Activated naive CD8-positive, alpha-beta T cell treated with anti-CD3 and anti-CD28 coated beads for 36 hours (primary cell): ENCODE results near the gene CDH1. TPM values are rescaled to one million over a fixed set of nuclear protein-coding genes. Genes with fewer than 3 reads are reported as not detected.

Source experiments
- DNase-seq: peaks from one replicate; pipeline ENCODE4 v3.0.0; 2021
- H3K27ac Mint-ChIP-seq: one replicate; pipeline ENCODE4 v1.8.0; 2022; ENCODE audit warnings: mild to moderate bottlenecking, moderate library complexity, mixed read lengths
- H3K27me3 Mint-ChIP-seq: one replicate; pipeline ENCODE4 v1.8.0; 2022; ENCODE audit warnings: mild to moderate bottlenecking, mixed read lengths
- H3K36me3 Mint-ChIP-seq: one replicate; pipeline ENCODE4 v1.8.0; 2021; ENCODE audit warnings: mild to moderate bottlenecking, mixed read lengths
- H3K4me1 Mint-ChIP-seq: one replicate; pipeline ENCODE4 v1.8.0; 2021; ENCODE audit warnings: mixed read lengths
- H3K4me3 Mint-ChIP-seq: one replicate; pipeline ENCODE4 v1.8.0; 2022; ENCODE audit warnings: mild to moderate bottlenecking, moderate library complexity, mixed read lengths
- H3K9me3 Mint-ChIP-seq: one replicate; pipeline ENCODE4 v1.8.0; 2022; ENCODE audit warnings: mixed read lengths
- total RNA-seq, 2 experiments: library from RNA; stranded (reverse); gene quantifications; one replicate each; pipeline ENCODE4 v1.2.3, GENCODE V29; 2021

Gene CDH1
- total RNA-seq, 2 experiments from 2014 or later = 0.16 to 0.21 TPM

- DNase-seq = no peak
- Mint-ChIP-seq H3K4me1 (peaks cover 11% of the 10 kb centered on the region), H3K27me3 (peaks cover 1% of the 10 kb centered on the region), H3K27ac (no peak overlapping the region), H3K9me3 (peaks cover 2% of the 10 kb centered on the region), H3K36me3 (no peaks in the 10 kb centered on the region), H3K4me3 (no peak overlapping the region)
These were observed 18.5 kb upstream of the CDH1 start for GRCh38 chr16:68718590-68718989.

- Mint-ChIP-seq H3K4me1 (peaks cover 11% of the 10 kb centered on the region), H3K36me3 (no peaks in the 10 kb centered on the region), H3K9me3 (peaks cover 2% of the 10 kb centered on the region), H3K4me3 (no peak overlapping the region), H3K27me3 (no peaks in the 10 kb centered on the region), H3K27ac (peak overlapping the region; percentile 73)
- DNase-seq = no peak
These were observed 17.1 kb upstream of the CDH1 start for GRCh38 chr16:68719993-68720489.

- DNase-seq = no peak
- Mint-ChIP-seq H3K4me1 (peaks cover 11% of the 10 kb centered on the region), H3K27me3 (peaks cover 4% of the 10 kb centered on the region), H3K9me3 (peaks cover 2% of the 10 kb centered on the region), H3K27ac (no peak overlapping the region), H3K4me3 (no peak overlapping the region), H3K36me3 (no peaks in the 10 kb centered on the region)
These were observed 14.7 kb upstream of the CDH1 start for GRCh38 chr16:68722119-68723024.

GRCh38 chr16:68724797-68725196, 12.3 kb upstream of the CDH1 start:
- DNase-seq = no peak
- no peak overlapping the region for H3K27ac Mint-ChIP-seq
- H3K27me3 Mint-ChIP-seq = peaks cover 7% of the 10 kb centered on the region
- no peaks in the 10 kb centered on the region for H3K36me3 Mint-ChIP-seq
- no peaks in the 10 kb centered on the region for H3K9me3 Mint-ChIP-seq
- peaks cover 9% of the 10 kb centered on the region for H3K4me1 Mint-ChIP-seq
- no peak overlapping the region for H3K4me3 Mint-ChIP-seq

- Mint-ChIP-seq H3K27ac (no peak overlapping the region), H3K9me3 (no peaks in the 10 kb centered on the region), H3K36me3 (no peaks in the 10 kb centered on the region), H3K27me3 (peaks cover 12% of the 10 kb centered on the region), H3K4me3 (no peak overlapping the region), H3K4me1 (no peaks in the 10 kb centered on the region)
- DNase-seq = no peak
These were observed 8.6 kb upstream of the CDH1 start for GRCh38 chr16:68728523-68728922.

GRCh38 chr16:68731637-68732036, 5.5 kb upstream of the CDH1 start:
- Mint-ChIP-seq H3K27ac (no peak overlapping the region), H3K27me3 (peaks cover 34% of the 10 kb centered on the region), H3K4me3 (no peak overlapping the region), H3K4me1 (no peaks in the 10 kb centered on the region), H3K36me3 (no peaks in the 10 kb centered on the region), H3K9me3 (no peaks in the 10 kb centered on the region)
- DNase-seq = no peak

- DNase-seq = no peak
- no peaks in the 10 kb centered on the region for H3K9me3 Mint-ChIP-seq
- no peak overlapping the region for H3K27ac Mint-ChIP-seq
- peaks cover 2% of the 10 kb centered on the region for H3K4me1 Mint-ChIP-seq
- no peaks in the 10 kb centered on the region for H3K36me3 Mint-ChIP-seq
- no peak overlapping the region for H3K4me3 Mint-ChIP-seq
- peaks cover 38% of the 10 kb centered on the region for H3K27me3 Mint-ChIP-seq
These were observed 4.9 kb upstream of the CDH1 start for GRCh38 chr16:68732042-68732680.

- Mint-ChIP-seq H3K36me3 (no peaks in the 10 kb centered on the region), H3K4me3 (no peak overlapping the region), H3K27ac (no peak overlapping the region), H3K4me1 (peaks cover 4% of the 10 kb centered on the region), H3K27me3 (peaks cover 45% of the 10 kb centered on the region), H3K9me3 (no peaks in the 10 kb centered on the region)
- DNase-seq = no peak
These were observed 4.2 kb upstream of the CDH1 start for GRCh38 chr16:68732741-68733399.

- no peak overlapping the region for H3K27ac Mint-ChIP-seq
- H3K4me1 Mint-ChIP-seq = peaks cover 4% of the 10 kb centered on the region
- H3K36me3 Mint-ChIP-seq = no peaks in the 10 kb centered on the region
- no peaks in the 10 kb centered on the region for H3K9me3 Mint-ChIP-seq
- peaks cover 50% of the 10 kb centered on the region for H3K27me3 Mint-ChIP-seq
- no peak for DNase-seq
- no peak overlapping the region for H3K4me3 Mint-ChIP-seq
These were observed 3.5 kb upstream of the CDH1 start for GRCh38 chr16:68733570-68733969.

GRCh38 chr16:68734782-68735181, 2.3 kb upstream of the CDH1 start:
- H3K9me3 Mint-ChIP-seq = no peaks in the 10 kb centered on the region
- H3K36me3 Mint-ChIP-seq = no peaks in the 10 kb centered on the region
- peaks cover 4% of the 10 kb centered on the region for H3K4me1 Mint-ChIP-seq
- H3K27ac Mint-ChIP-seq = no peak overlapping the region
- H3K4me3 Mint-ChIP-seq = no peak overlapping the region
- no peak for DNase-seq
- H3K27me3 Mint-ChIP-seq = peaks cover 48% of the 10 kb centered on the region

GRCh38 chr16:68736561-68736960, 531 bp upstream of the CDH1 start:
- Mint-ChIP-seq H3K4me3 (peak overlapping the region; percentile 52), H3K36me3 (no peaks in the 10 kb centered on the region), H3K9me3 (no peaks in the 10 kb centered on the region), H3K27me3 (peaks cover 58% of the 10 kb centered on the region), H3K4me1 (peaks cover 7% of the 10 kb centered on the region), H3K27ac (no peak overlapping the region)
- no peak for DNase-seq

GRCh38 chr16:68737730-68738629, 888 bp downstream of the CDH1 start:
- Mint-ChIP-seq H3K9me3 (no peaks in the 10 kb centered on the region), H3K27ac (no peak overlapping the region), H3K27me3 (peaks cover 54% of the 10 kb centered on the region), H3K4me1 (peaks cover 7% of the 10 kb centered on the region), H3K36me3 (no peaks in the 10 kb centered on the region), H3K4me3 (peak overlapping the region; percentile 54)
- DNase-seq = peak; percentile 13

- Mint-ChIP-seq H3K27ac (no peak overlapping the region), H3K36me3 (no peaks in the 10 kb centered on the region), H3K27me3 (peaks cover 46% of the 10 kb centered on the region), H3K4me3 (no peak overlapping the region), H3K9me3 (no peaks in the 10 kb centered on the region), H3K4me1 (peaks cover 7% of the 10 kb centered on the region)
- no peak for DNase-seq
These were observed 3.0 kb downstream of the CDH1 start for GRCh38 chr16:68739964-68740627.
